ENCODE data around the gene WFIKKN1.
A peak's percentile ranks its signal among the peaks of the same experiment; 100 is the strongest.
"Not testable (repeated sequence)": the region's sequence is repeated elsewhere in the genome, so short reads cannot be mapped to it uniquely, and the experiment has no call there.

The WFIKKN1 gene

GRCh38 chr16:595942-596735, 34.6 kb upstream of the WFIKKN1 start:
- DNase-seq (ENCODE audit: low spot score): no peak

- no peak for DNase-seq (ENCODE audit: low spot score)
Observed at GRCh38 chr16:596736-597060, 34.1 kb upstream of the WFIKKN1 start.

GRCh38 chr16:597655-598054, 33.1 kb upstream of the WFIKKN1 start:
- DNase-seq (ENCODE audit: low spot score): not testable (repeated sequence)

- no peak for DNase-seq (ENCODE audit: low spot score)
Observed at GRCh38 chr16:598823-599739, 31.7 kb upstream of the WFIKKN1 start.

GRCh38 chr16:600781-601180, 30.0 kb upstream of the WFIKKN1 start:
- peak; percentile 52 for DNase-seq (ENCODE audit: low spot score)

- no peak for DNase-seq (ENCODE audit: low spot score)
Observed at GRCh38 chr16:603933-604332, 26.9 kb upstream of the WFIKKN1 start.

GRCh38 chr16:606656-607307, 24.0 kb upstream of the WFIKKN1 start:
- DNase-seq (ENCODE audit: low spot score): no peak

GRCh38 chr16:608019-608418, 22.8 kb upstream of the WFIKKN1 start:
- no peak for DNase-seq (ENCODE audit: low spot score)

- DNase-seq (ENCODE audit: low spot score): no peak
Observed at GRCh38 chr16:609316-609715, 21.5 kb upstream of the WFIKKN1 start.

- no peak for DNase-seq (ENCODE audit: low spot score)
Observed at GRCh38 chr16:609984-610383, 20.8 kb upstream of the WFIKKN1 start.

- DNase-seq (ENCODE audit: low spot score): peak; percentile 71
Observed at GRCh38 chr16:610513-611381, 20.0 kb upstream of the WFIKKN1 start.

GRCh38 chr16:615122-615521, 15.7 kb upstream of the WFIKKN1 start:
- DNase-seq (ENCODE audit: low spot score): no peak

GRCh38 chr16:616733-617586, 13.8 kb upstream of the WFIKKN1 start:
- DNase-seq (ENCODE audit: low spot score): no peak

- no peak for DNase-seq (ENCODE audit: low spot score)
Observed at GRCh38 chr16:617855-618254, 12.9 kb upstream of the WFIKKN1 start.

- no peak for DNase-seq (ENCODE audit: low spot score)
Observed at GRCh38 chr16:619476-620100, 11.2 kb upstream of the WFIKKN1 start.

- no peak for DNase-seq (ENCODE audit: low spot score)
Observed at GRCh38 chr16:620700-621525, 9.9 kb upstream of the WFIKKN1 start.

GRCh38 chr16:621526-622105, 9.2 kb upstream of the WFIKKN1 start:
- no peak for DNase-seq (ENCODE audit: low spot score)

- no peak for DNase-seq (ENCODE audit: low spot score)
Observed at GRCh38 chr16:622920-623280, 7.9 kb upstream of the WFIKKN1 start.

GRCh38 chr16:624526-625070, 6.2 kb upstream of the WFIKKN1 start:
- DNase-seq (ENCODE audit: low spot score): no peak

Measured in ecto neural progenitor cell (in vitro differentiated cells).